Caco-2 (cell line): ENCODE results near the gene TPCN1. TPM values are rescaled to one million over a fixed set of nuclear protein-coding genes. Genes with fewer than 3 reads are reported as not detected.

Experiments used
- BruUV-seq: library from RNA; stranded (reverse); fragments of 400-500 nt; replicated peaks from 2 replicates; lab custom pipeline; 2021; lab: Mats Ljungman, UMichigan
- CTCF ChIA-PET: fragments of 300-600 bp; sonication (Branson Sonifier 250); formaldehyde crosslinking; loops from one replicate; lab custom pipeline; 2022; ENCODE audit warnings: antibody characterized with exemption; lab: Charles Lee
- POLR2A ChIA-PET: fragments of 300-600 bp; sonication (Branson Sonifier 250); formaldehyde crosslinking; loops from one replicate; lab custom pipeline; 2022; ENCODE audit warnings: antibody characterized with exemption; lab: Charles Lee
- DNase-seq, 2 experiments: peaks; one replicate each; pipeline versions ENCODE4 v3.0.0 to v3.0.0-alpha.2; 2020 to 2022
- H3K27me3 ChIP-seq: replicated peaks from 2 replicates; pipeline ENCODE4 v1.6.0; 2011; ENCODE audit warnings: low read length; ENCODE audit not compliant: control insufficient read depth, insufficient read depth
- H3K36me3 ChIP-seq: 2 replicates; pipeline ENCODE4 v1.5.1; 2011; ENCODE audit warnings: low read length; ENCODE audit not compliant: control insufficient read depth, insufficient read depth
- H3K4me1 ChIP-seq: fragments of 250-450 bp; sonication (Bioruptor Pico); 2 replicates; pipeline ENCODE4 v1.5.1; 2020; ENCODE audit warnings: mild to moderate bottlenecking
- H3K4me3 ChIP-seq: 2 replicates; pipeline ENCODE4 v1.5.1; 2011; ENCODE audit warnings: low read depth, mild to moderate bottlenecking, control low read depth, low read length
- H3K9me3 ChIP-seq: fragments of 250-450 bp; sonication (Bioruptor Pico); 2 replicates; pipeline ENCODE4 v1.5.1; 2020; ENCODE audit warnings: mild to moderate bottlenecking, moderate library complexity
- H3K27ac Mint-ChIP-seq: one replicate; pipeline ENCODE4 v1.8.0; 2022; ENCODE audit warnings: mixed read lengths; ENCODE audit not compliant: unreplicated experiment
- H3K27me3 Mint-ChIP-seq: one replicate; pipeline ENCODE4 v1.8.0; 2022; ENCODE audit warnings: mixed read lengths; ENCODE audit not compliant: insufficient read depth, unreplicated experiment
- H3K36me3 Mint-ChIP-seq: one replicate; pipeline ENCODE4 v1.8.0; 2022; ENCODE audit warnings: mild to moderate bottlenecking, mixed read lengths; ENCODE audit not compliant: insufficient read depth, unreplicated experiment
- H3K4me1 Mint-ChIP-seq: one replicate; pipeline ENCODE4 v1.8.0; 2022; ENCODE audit warnings: low read depth, mixed read lengths; ENCODE audit not compliant: unreplicated experiment
- H3K4me3 Mint-ChIP-seq: one replicate; pipeline ENCODE4 v1.8.0; 2022; ENCODE audit warnings: mild to moderate bottlenecking, moderate library complexity, mixed read lengths; ENCODE audit not compliant: unreplicated experiment
- H3K9me3 Mint-ChIP-seq: one replicate; pipeline ENCODE4 v1.8.0; 2022; ENCODE audit warnings: mixed read lengths; ENCODE audit not compliant: unreplicated experiment
- CTCF ChIP-seq, 2 experiments: fragments of 200-600 bp in 1 of 2; IDR thresholded peaks; 1 replicate in 1 of 2; 2 replicates in 1 of 2; pipeline versions ENCODE4 v1.5.1 to v1.8.0; 2011 to 2022; ENCODE audit warnings: antibody characterized with exemption in 1 of 2, control low read depth in 1 of 2, inconsistent platforms in 1 of 2, low read depth in 1 of 2, low read length in 1 of 2, mild to moderate bottlenecking in 1 of 2, moderate library complexity in 1 of 2; ENCODE audit not compliant: insufficient read depth in 1 of 2, severe bottlenecking in 1 of 2, unreplicated experiment in 1 of 2
- intact Hi-C: fragments of 100-400 bp; cut with micrococcal nuclease; formaldehyde crosslinking; loops from one replicate; pipeline ENCODE4 v1.10.0; 2022; ENCODE audit not compliant: unreplicated experiment
- total RNA-seq: library from RNA; stranded (reverse); gene quantifications from 2 replicates; pipeline ENCODE4 v1.2.3, GENCODE V29; 2022

The TPCN1 gene
- total RNA-seq, 1 experiment from 2014 or later: 54.4 TPM

- Histone ChIP-seq H3K9me3 (no peaks in the 10 kb centered on the region), H3K36me3 (no peaks in the 10 kb centered on the region), H3K4me1 (peaks cover 5% of the 10 kb centered on the region; the same call in 1 of the 2 replicates), H3K4me3 (no peak overlapping the region), H3K27me3 (no peaks in the 10 kb centered on the region)
- CTCF ChIA-PET: no interaction called here
- intact Hi-C loops: no loop called here
- Mint-ChIP-seq H3K27ac (no peak overlapping the region), H3K9me3 (no peaks in the 10 kb centered on the region), H3K4me3 (no peak overlapping the region), H3K36me3 (peaks cover 10% of the 10 kb centered on the region), H3K27me3 (no peaks in the 10 kb centered on the region), H3K4me1 (no peaks in the 10 kb centered on the region)
- BruUV-seq: no TSS peak
- TF ChIP-seq CTCF (IDR thresholded peaks at IDR 0.05; ENCODE audit: insufficient read depth in 1 of 2, low read depth in 1 of 2, low read length in 1 of 2, severe bottlenecking in 1 of 2, unreplicated experiment in 1 of 2): no peak
- no peak for DNase-seq
- POLR2A ChIA-PET: no interaction called here
These were observed 109.2 kb downstream of the TPCN1 start for GRCh38 chr12:113330505-113330904.

GRCh38 chr12:113332688-113333417 lies 111.6 kb downstream of the TPCN1 start:
- ChIA-PET CTCF (no interaction called here), POLR2A (no interaction called here)
- H3K4me3 Mint-ChIP-seq: no peak overlapping the region
- H3K4me3 ChIP-seq: no peak overlapping the region
- peaks cover 10% of the 10 kb centered on the region for H3K36me3 Mint-ChIP-seq
- H3K27me3 ChIP-seq: no peaks in the 10 kb centered on the region
- intact Hi-C loops: no loop called here
- no peak overlapping the region for H3K27ac Mint-ChIP-seq
- no peaks in the 10 kb centered on the region for H3K9me3 ChIP-seq
- BruUV-seq: no TSS peak
- no peak for DNase-seq
- no peaks in the 10 kb centered on the region for H3K27me3 Mint-ChIP-seq
- no peak for TF ChIP-seq CTCF (IDR thresholded peaks at IDR 0.05; ENCODE audit: insufficient read depth in 1 of 2, low read depth in 1 of 2, low read length in 1 of 2, severe bottlenecking in 1 of 2, unreplicated experiment in 1 of 2)
- H3K4me1 Mint-ChIP-seq: no peaks in the 10 kb centered on the region
- peaks cover 5% of the 10 kb centered on the region; the same call in 1 of the 2 replicates for H3K4me1 ChIP-seq
- H3K9me3 Mint-ChIP-seq: no peaks in the 10 kb centered on the region
- no peaks in the 10 kb centered on the region for H3K36me3 ChIP-seq

GRCh38 chr12:113333418-113333750 lies 112.1 kb downstream of the TPCN1 start:
- no peaks in the 10 kb centered on the region for H3K9me3 Mint-ChIP-seq
- no peak overlapping the region for H3K27ac Mint-ChIP-seq
- H3K4me1 Mint-ChIP-seq: no peaks in the 10 kb centered on the region
- Histone ChIP-seq H3K9me3 (no peaks in the 10 kb centered on the region), H3K27me3 (no peaks in the 10 kb centered on the region), H3K36me3 (no peaks in the 10 kb centered on the region), H3K4me1 (peaks cover 5% of the 10 kb centered on the region; the same call in 1 of the 2 replicates), H3K4me3 (no peak overlapping the region)
- no peak for TF ChIP-seq CTCF (IDR thresholded peaks at IDR 0.05; ENCODE audit: insufficient read depth in 1 of 2, low read depth in 1 of 2, low read length in 1 of 2, severe bottlenecking in 1 of 2, unreplicated experiment in 1 of 2)
- H3K4me3 Mint-ChIP-seq: no peak overlapping the region
- H3K36me3 Mint-ChIP-seq: peaks cover 10% of the 10 kb centered on the region
- BruUV-seq: no TSS peak
- DNase-seq: no peak
- ChIA-PET CTCF (no interaction called here), POLR2A (no interaction called here)
- intact Hi-C loops: no loop called here
- no peaks in the 10 kb centered on the region for H3K27me3 Mint-ChIP-seq
